Endothelial cell (in vitro differentiated cells): ENCODE results near the gene FYCO1. TPM values are rescaled to one million over a fixed set of nuclear protein-coding genes. Genes with fewer than 3 reads are reported as not detected.
"Not testable (repeated sequence)": the region's sequence is repeated elsewhere in the genome, so short reads cannot be mapped to it uniquely, and the experiment has no call there.

Experiments used
- DNase-seq: peaks from one replicate; pipeline ENCODE4 v3.0.0; 2021; ENCODE audit warnings: low spot score
- H3K27ac Mint-ChIP-seq: one replicate; pipeline ENCODE4 v1.8.0; 2021; ENCODE audit warnings: mixed read lengths, inconsistent platforms; ENCODE audit not compliant: unreplicated experiment
- H3K27me3 Mint-ChIP-seq: one replicate; pipeline ENCODE4 v1.8.0; 2021; ENCODE audit warnings: mild to moderate bottlenecking, moderate library complexity, mixed read lengths, inconsistent platforms; ENCODE audit not compliant: unreplicated experiment
- H3K36me3 Mint-ChIP-seq: one replicate; pipeline ENCODE4 v1.8.0; 2021; ENCODE audit warnings: mild to moderate bottlenecking, low read depth, mixed read lengths, inconsistent platforms; ENCODE audit not compliant: unreplicated experiment
- H3K4me1 Mint-ChIP-seq: one replicate; pipeline ENCODE4 v1.8.0; 2021; ENCODE audit warnings: mild to moderate bottlenecking, mixed read lengths, inconsistent platforms; ENCODE audit not compliant: unreplicated experiment
- H3K4me3 Mint-ChIP-seq: one replicate; pipeline ENCODE4 v1.8.0; 2021; ENCODE audit warnings: mild to moderate bottlenecking, mixed read lengths, inconsistent platforms; ENCODE audit not compliant: unreplicated experiment
- H3K9me3 Mint-ChIP-seq: one replicate; pipeline ENCODE4 v1.8.0; 2021; ENCODE audit warnings: mixed read lengths, inconsistent platforms; ENCODE audit not compliant: unreplicated experiment
- total RNA-seq: library from RNA; stranded (reverse); fragmentation: NEBNext Ultra II Directional; extraction: Animal tissue kit (Norgen Biotek cat#: 25700); gene quantifications from one replicate; pipeline ENCODE4 v1.2.1, GENCODE V29; 2021; ENCODE audit not compliant: unreplicated experiment
- TF ChIP-seq, protein P1 (sequence below): fragments of 200-600 bp; sonication (generic); IDR thresholded peaks from one replicate; pipeline ENCODE4 v1.5.0; 2021; ENCODE audit warnings: antibody characterized with exemption; ENCODE audit not compliant: unreplicated experiment

The FYCO1 gene
- total RNA-seq, 1 donor from 2014 or later, result 13.8 TPM

DNA sequence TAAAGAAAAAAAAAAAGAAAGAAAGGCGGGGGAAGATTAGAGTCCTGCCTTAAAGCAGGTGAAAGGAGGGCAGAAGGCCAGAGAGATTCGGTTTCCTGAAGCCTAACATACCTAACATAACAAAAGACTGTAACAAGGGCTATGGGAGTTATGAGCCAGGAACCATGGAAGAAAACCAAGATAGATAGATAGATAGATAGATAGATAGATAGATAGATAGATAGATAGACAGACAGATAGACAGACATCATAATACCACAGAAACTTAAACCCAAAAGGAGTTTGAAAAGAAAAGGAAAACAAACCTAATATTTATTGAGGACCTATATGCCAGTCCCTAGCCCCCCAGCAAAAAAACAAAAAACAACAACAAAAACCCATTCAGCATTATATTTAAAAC lies 2.3 kb upstream of the FYCO1 start:
- Mint-ChIP-seq H3K4me1 (peaks cover 22% of the 10 kb centered on the region), H3K27ac (no peak overlapping the region), H3K4me3 (no peak overlapping the region), H3K27me3 (peaks cover 3% of the 10 kb centered on the region), H3K9me3 (no peaks in the 10 kb centered on the region), H3K36me3 (no peaks in the 10 kb centered on the region)
- DNase-seq, result no peak
- TF ChIP-seq, protein P1, sequence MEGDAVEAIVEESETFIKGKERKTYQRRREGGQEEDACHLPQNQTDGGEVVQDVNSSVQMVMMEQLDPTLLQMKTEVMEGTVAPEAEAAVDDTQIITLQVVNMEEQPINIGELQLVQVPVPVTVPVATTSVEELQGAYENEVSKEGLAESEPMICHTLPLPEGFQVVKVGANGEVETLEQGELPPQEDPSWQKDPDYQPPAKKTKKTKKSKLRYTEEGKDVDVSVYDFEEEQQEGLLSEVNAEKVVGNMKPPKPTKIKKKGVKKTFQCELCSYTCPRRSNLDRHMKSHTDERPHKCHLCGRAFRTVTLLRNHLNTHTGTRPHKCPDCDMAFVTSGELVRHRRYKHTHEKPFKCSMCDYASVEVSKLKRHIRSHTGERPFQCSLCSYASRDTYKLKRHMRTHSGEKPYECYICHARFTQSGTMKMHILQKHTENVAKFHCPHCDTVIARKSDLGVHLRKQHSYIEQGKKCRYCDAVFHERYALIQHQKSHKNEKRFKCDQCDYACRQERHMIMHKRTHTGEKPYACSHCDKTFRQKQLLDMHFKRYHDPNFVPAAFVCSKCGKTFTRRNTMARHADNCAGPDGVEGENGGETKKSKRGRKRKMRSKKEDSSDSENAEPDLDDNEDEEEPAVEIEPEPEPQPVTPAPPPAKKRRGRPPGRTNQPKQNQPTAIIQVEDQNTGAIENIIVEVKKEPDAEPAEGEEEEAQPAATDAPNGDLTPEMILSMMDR, result no peak

DNA sequence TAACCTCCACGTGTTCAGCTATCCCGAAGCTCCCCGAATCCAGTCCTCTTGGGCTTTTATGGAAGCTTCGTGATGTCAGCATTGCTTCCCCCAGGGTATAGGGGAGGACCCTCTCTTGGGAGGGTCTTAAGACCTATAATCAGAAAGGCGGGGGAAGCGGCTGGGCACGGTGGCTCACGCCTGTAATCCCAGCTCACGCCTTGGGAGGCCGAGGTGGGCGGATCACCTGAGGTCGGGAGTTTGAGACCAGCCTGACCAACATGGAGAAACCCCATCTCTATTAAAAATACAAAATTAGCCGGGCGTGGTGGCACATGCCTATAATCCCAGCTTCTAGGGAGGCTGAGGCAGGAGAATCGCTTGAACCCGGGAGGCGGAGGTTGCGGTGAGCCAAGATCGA lies 1.9 kb upstream of the FYCO1 start:
- DNase-seq, H3K36me3 Mint-ChIP-seq, H3K9me3 Mint-ChIP-seq, H3K27ac Mint-ChIP-seq, H3K4me3 Mint-ChIP-seq, H3K27me3 Mint-ChIP-seq: not testable (repeated sequence)
- H3K4me1 Mint-ChIP-seq, result peaks cover 25% of the 10 kb centered on the region

DNA sequence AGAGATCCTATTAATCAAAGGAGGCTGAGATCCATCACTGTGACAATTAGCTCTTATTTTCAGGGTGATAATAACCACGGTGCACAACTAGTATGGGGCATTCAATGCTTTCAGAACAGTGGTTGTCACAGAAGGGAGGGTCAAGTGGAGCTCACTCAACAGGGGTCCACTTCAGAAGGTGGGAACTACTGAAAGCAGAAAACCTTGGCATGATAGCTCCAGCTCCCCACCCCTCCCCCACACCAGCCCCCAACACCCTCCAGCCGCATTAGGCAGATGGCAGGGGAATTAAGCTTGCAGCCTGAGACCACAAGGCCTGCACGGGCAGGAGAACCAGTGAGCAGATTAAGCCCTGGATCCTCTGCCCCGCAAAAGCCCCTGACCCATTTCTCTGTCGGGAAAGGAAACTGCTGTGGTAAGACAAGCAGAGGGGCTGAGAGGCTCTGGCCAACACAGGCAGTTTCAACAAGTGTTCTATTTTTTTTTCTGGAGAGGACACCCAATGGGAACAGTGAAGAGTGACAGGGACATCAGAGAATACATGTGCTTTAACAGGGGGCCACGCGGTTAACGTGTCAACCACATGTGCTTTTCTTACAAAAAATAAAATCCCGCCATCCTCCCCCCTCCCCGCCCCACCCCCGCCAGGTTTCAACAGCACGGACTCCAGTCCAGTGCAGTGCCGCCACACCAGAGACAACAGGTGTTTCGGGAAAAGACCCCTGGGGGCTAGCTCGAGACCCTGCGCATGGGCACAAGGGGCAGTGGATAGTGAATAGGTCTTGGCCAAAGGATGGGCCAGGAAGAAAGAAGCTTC lies 997 bp downstream of the FYCO1 start:
- DNase-seq, result no peak
- TF ChIP-seq, protein P1, result no peak
- peaks cover 6% of the 10 kb centered on the region for H3K27me3 Mint-ChIP-seq
- peaks cover 22% of the 10 kb centered on the region for H3K4me1 Mint-ChIP-seq
- peak overlapping the region; percentile 93 for H3K4me3 Mint-ChIP-seq
- no peak overlapping the region for H3K27ac Mint-ChIP-seq
- no peaks in the 10 kb centered on the region for H3K9me3 Mint-ChIP-seq
- no peaks in the 10 kb centered on the region for H3K36me3 Mint-ChIP-seq

DNA sequence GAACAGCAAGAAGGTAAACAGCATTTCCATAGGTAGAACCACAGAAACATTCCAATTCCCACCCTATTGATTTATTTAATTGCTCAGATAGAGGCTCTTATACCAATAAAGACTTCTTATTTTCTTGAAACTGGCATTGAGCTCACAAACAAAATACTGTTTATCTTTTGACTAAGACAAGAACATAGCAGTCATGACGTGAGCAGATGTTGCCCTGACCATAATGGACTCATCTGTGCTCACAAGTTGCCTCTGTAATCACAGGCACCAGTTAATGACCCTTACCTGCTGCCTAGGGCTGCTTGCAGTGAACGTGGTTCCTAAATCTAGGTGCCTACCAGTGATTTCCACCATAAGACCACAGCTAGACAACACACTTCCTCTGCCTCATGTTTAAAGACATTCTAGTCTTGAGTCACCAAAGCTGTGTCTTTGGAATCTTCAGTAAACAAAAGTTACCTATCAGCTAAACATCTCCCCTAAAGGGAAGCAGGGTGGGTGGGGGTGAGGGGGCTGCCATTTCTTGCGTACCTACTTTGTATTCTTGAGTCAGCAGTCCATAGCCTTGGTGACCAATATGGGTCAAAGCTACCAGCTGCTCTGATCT lies 2.1 kb downstream of the FYCO1 start:
- H3K27ac Mint-ChIP-seq, result no peak overlapping the region
- peaks cover 9% of the 10 kb centered on the region for H3K27me3 Mint-ChIP-seq
- TF ChIP-seq, protein P1, result no peak

DNA sequence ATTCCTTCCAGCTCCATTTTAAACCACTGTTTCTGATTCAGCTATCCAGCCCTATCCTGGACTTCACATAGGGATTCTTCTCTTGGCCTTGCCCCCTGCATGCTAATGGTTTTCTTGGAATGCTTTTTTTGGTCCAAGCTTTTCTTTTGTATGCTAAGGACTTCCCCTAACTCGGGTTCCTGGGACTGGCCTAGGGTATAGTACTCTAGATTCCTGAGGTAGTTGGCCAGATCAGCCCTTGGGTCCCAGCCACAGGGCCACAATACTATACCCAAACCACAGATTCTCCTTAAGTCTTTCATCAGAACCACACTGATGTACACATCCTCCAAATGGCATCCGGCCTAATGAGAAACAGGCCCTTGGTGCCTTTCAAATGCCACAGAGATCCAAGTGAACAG lies 2.8 kb downstream of the FYCO1 start:
- no peak for DNase-seq
- TF ChIP-seq, protein P1, result no peak
- no peaks in the 10 kb centered on the region for H3K36me3 Mint-ChIP-seq
- H3K4me1 Mint-ChIP-seq, result peaks cover 17% of the 10 kb centered on the region
- no peak overlapping the region for H3K4me3 Mint-ChIP-seq
- H3K27ac Mint-ChIP-seq, result no peak overlapping the region
- H3K9me3 Mint-ChIP-seq, result no peaks in the 10 kb centered on the region
- peaks cover 9% of the 10 kb centered on the region for H3K27me3 Mint-ChIP-seq

More for the DNA sequence above, 2.1 kb downstream of the FYCO1 start:
- Mint-ChIP-seq H3K4me1 (peaks cover 17% of the 10 kb centered on the region), H3K4me3 (no peak overlapping the region), H3K9me3 (no peaks in the 10 kb centered on the region), H3K36me3 (no peaks in the 10 kb centered on the region)
- no peak for DNase-seq
